NB4 (cell line): ENCODE measurements around the gene SASH1.

ENCODE experiments used
- MYC ChIP-seq: IDR thresholded peaks from 2 replicates; pipeline ENCODE4 v1.6.1; 2011; ENCODE audit warnings: low read depth, low read length
- POLR2A ChIP-seq: IDR thresholded peaks from 2 replicates; pipeline ENCODE4 v1.6.1; 2011; ENCODE audit warnings: mild to moderate bottlenecking; ENCODE audit not compliant: insufficient read length; ENCODE audit errors: extremely low read depth
- TF ChIP-seq, protein P1 (sequence below): IDR thresholded peaks from one replicate; pipeline ENCODE4 v1.5.1; 2012; ENCODE audit warnings: low read depth, low read length
- TF ChIP-seq, protein P2 (sequence below): IDR thresholded peaks from 2 replicates; pipeline ENCODE4 v1.6.1; 2011; ENCODE audit warnings: low read depth, low read length

DNA sequence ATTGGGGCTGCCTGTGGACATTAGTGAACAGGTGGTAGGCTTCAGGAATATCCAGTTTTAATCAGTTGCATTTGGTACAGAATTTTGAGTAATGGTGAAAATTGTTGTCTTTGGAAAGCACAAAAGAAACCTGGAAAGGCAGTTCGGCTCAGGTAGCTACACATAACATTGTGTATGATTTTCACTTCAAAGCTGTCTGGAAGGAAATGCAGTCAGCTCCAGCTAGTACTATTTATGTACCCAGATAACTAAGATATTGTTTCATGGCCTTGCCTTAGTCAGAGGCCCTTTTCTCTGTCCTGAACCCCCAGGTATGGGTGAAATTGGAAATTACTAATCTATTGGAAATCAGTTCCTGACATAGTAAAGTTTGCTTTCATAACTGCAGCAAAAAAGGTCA lies 208.6 kb downstream of the SASH1 start:
- TF ChIP-seq POLR2A (no peak), MYC (no peak)
- TF ChIP-seq, protein P1, sequence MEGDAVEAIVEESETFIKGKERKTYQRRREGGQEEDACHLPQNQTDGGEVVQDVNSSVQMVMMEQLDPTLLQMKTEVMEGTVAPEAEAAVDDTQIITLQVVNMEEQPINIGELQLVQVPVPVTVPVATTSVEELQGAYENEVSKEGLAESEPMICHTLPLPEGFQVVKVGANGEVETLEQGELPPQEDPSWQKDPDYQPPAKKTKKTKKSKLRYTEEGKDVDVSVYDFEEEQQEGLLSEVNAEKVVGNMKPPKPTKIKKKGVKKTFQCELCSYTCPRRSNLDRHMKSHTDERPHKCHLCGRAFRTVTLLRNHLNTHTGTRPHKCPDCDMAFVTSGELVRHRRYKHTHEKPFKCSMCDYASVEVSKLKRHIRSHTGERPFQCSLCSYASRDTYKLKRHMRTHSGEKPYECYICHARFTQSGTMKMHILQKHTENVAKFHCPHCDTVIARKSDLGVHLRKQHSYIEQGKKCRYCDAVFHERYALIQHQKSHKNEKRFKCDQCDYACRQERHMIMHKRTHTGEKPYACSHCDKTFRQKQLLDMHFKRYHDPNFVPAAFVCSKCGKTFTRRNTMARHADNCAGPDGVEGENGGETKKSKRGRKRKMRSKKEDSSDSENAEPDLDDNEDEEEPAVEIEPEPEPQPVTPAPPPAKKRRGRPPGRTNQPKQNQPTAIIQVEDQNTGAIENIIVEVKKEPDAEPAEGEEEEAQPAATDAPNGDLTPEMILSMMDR = no peak
- TF ChIP-seq, protein P2, sequence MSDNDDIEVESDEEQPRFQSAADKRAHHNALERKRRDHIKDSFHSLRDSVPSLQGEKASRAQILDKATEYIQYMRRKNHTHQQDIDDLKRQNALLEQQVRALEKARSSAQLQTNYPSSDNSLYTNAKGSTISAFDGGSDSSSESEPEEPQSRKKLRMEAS = no peak
